GM12873 (cell line): Measurements from ENCODE around the gene SLC25A13.

Source experiments
- TF ChIP-seq, protein P1 (sequence below): IDR thresholded peaks from 2 replicates; pipeline ENCODE4 v1.5.1; 2012; ENCODE audit warnings: low read depth, mild to moderate bottlenecking, moderate library complexity, low read length, control low read depth; ENCODE audit not compliant: insufficient read depth; ENCODE audit errors: missing control alignments

Gene SLC25A13

DNA sequence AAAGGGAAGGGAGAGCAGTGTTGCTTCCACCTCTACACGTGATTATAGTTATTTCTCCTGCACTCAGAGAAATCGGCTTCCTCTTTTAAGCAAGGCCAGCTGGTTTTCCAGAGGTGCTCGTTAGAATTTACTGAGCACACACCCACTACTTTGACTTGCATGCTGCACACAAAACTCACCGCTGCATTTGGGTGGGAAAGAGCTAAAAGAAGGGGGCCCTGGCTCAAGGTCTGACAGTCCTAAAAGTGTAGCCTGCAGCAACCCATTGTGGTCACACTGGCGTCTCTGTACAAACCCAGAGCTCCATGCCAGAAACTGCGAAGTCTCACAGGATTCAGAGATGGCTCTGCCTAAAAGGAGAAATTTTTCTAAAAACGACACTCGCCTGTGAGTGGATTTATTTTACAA, 133.7 kb downstream of the SLC25A13 start:
- TF ChIP-seq, protein P1, sequence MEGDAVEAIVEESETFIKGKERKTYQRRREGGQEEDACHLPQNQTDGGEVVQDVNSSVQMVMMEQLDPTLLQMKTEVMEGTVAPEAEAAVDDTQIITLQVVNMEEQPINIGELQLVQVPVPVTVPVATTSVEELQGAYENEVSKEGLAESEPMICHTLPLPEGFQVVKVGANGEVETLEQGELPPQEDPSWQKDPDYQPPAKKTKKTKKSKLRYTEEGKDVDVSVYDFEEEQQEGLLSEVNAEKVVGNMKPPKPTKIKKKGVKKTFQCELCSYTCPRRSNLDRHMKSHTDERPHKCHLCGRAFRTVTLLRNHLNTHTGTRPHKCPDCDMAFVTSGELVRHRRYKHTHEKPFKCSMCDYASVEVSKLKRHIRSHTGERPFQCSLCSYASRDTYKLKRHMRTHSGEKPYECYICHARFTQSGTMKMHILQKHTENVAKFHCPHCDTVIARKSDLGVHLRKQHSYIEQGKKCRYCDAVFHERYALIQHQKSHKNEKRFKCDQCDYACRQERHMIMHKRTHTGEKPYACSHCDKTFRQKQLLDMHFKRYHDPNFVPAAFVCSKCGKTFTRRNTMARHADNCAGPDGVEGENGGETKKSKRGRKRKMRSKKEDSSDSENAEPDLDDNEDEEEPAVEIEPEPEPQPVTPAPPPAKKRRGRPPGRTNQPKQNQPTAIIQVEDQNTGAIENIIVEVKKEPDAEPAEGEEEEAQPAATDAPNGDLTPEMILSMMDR: no peak

DNA sequence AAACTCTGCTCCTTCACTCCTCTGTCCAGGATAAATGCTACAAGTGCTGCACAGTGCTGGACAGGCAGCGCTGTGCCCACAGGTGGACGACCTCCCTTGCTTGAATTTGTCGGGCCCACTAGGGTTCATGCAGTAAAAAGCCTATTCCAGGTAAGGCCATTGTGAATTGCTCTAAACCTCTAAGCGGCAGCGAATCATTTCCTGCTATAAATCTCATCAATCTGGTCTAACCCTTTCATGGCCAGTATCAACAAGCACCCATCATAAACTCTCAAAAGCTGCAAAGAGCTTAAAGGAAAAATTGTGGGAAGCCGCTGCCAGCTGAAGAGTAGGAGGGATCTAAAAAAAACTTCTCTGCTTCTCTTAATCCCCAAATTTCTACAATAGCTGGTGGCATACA, 134.2 kb downstream of the SLC25A13 start:
- TF ChIP-seq, protein P1: no peak

DNA sequence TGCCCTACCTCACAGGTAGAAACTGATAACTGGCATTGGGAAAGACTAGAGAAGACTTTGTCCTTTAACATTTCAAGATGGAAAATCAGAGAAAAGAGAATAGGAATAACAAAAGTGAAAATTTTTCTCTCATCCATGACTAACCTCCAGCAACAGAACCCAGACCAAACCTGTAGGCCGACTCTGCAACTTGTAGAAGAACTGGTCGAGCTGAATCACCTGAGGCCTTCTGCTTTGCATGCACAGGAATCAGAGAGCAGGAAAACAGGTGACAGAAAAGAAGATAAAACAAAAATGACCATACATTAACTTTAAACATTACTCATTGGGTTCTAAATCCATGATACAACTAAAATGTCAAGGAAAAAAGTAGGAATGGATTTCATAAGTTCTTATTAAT, 137.1 kb downstream of the SLC25A13 start:
- TF ChIP-seq, protein P1: no peak

DNA sequence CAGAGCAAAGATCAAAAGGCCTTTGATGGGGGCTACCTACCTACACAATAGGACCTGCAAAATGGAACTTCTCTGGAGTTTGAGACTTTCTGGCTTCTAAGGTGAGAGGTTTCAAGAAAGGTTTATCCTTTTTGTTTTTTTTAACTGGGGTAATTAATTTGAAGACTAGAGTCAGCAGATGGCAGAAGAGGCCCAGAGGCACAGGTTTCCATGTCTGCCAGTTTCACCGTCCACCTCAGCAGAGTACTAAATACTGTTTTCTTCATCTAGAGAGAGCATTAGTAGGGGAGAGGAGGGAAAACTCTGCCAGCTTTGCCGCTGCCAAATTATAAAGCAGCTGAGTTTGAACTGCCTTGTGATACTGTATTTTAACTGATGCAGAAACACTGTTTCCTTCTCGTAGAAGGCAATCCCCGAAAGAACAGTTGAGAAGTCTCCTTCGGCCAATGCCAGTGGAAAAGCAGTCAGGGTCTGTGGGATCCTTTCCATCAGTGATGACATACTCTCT, 138.7 kb downstream of the SLC25A13 start:
- TF ChIP-seq, protein P1: no peak

DNA sequence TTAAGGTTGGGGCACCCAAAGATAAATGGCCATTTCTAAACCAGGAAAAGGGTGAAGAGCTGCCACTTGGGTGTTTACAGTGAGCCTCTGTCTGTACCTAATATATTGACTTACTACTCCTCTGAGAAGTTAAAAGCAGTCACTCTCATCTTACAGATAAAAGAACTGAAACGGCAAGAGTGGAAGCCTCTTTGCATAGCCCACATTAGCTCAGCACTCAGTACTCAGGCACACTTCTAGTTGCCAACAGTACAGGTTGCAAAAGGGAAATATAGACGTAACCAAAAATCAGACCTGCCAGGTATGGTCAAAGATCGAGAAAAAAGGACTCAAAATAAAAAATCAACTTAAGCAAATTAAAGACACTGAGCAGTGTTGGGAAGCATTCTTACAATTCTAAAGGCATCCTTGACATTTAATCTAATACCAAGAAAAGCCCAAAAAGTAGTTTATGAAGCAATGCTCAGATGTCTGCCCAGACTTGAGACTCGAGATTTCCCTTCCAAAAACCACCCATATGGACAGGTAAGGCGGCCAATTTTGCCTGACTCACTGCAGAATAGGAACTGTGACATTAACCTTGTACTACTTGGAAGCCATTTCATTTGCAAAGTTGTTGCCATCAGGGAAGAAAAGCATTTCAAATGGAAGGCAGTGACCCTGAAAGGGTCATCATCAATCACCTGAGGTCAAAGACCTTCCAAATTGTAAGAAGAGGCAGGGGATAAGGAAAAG, 139.3 kb downstream of the SLC25A13 start:
- TF ChIP-seq, protein P1: no peak

DNA sequence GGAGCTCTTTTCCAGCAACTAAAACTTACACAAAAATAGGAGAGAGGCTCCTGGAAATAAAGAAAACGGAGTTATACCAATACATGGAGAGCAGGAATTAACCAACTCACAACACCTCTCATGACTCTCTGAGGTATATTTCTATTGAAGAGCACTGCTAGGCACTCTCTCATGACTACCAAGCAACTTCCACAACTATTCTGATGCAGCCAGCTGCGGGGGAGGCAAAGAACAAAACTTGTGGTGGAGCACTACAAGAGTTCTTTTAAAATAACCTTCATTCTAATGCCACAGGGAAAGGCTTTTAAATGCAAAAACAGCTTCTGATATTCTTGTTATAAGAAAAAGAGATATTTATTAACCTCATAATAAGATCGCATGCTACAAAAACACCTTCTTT, 140.7 kb downstream of the SLC25A13 start:
- TF ChIP-seq, protein P1: no peak

DNA sequence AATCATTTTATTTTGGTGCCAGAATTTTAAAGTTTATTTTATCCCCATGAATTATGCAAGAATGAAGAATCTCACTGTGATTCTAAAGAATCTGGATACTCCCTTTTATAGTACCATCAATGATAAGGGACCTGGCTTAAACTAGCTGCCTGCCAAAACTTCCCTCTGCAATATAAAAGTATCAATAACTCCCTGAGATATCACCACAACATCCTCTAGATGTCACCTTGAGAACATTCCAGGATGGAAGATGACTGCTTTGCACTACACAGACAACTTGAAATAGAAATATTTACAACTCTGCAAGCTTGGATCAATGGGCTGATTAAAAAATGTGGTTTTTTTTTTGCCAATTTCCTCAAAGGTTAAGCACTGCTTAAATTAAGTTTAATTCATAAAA, 142.1 kb downstream of the SLC25A13 start:
- TF ChIP-seq, protein P1: no peak
